ENCODE results near the gene ERCC8.
"Not testable (repeated sequence)": the region's sequence is repeated elsewhere in the genome, so short reads cannot be mapped to it uniquely, and the experiment has no call there.

Gene ERCC8, protein sequence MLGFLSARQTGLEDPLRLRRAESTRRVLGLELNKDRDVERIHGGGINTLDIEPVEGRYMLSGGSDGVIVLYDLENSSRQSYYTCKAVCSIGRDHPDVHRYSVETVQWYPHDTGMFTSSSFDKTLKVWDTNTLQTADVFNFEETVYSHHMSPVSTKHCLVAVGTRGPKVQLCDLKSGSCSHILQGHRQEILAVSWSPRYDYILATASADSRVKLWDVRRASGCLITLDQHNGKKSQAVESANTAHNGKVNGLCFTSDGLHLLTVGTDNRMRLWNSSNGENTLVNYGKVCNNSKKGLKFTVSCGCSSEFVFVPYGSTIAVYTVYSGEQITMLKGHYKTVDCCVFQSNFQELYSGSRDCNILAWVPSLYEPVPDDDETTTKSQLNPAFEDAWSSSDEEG
- total RNA-seq = 6.2 to 44.2 (median 23.9) reads per million in 17 experiments

DNA sequence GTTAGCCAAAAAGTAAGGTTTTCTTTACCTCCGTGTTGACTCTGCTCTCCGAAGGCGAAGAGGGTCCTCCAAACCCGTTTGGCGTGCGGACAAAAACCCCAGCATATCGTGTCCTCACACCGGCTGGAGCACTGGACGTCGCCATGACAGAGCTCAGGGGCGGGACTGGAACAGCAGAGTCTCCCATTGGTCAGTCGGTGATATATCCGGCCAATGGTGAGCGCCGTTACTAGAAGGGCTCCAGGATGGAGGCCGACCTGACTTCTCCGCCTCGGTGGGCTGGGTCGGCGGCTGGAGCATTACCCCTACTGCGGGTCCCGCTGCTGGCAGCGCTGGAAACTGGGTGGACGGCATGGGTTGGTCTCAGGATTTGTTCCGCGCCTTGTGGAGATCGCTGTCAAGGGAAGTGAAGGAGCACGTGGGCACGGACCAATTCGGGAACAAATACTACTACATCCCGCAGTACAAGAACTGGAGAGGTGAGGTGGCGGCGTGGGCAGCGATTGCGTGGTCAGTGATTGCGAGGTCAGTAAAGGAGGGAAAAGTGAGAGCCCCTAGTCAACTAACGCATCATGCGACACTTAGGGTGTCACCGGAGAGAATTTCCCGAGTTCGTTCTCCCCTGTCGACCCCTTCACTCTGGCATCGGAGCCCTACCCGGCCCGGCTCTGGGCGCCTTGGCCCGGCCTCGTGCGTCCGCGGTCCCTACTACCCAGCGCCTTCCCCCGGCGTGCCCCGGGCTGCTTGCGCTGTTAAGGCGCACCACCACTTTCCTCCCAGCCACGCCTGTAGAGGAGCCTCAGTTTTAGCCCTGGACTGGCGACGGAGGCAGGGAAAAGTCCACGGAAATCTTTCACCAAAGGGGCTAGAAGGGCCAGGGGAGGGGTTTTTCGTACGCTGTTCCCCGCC, at the start of gene ERCC8, which contains the start of gene NDUFAF2:
Gene ERCC8 (minus strand): TSS at position 167 of the 909 bp plus-strand sequence. CDS start 62 bp downstream, at position 105.
Gene NDUFAF2 (plus strand): TSS at position 302 of the 909 bp plus-strand sequence. CDS start 51 bp downstream, at position 353.
- DNase-seq = peak; percentile 91 to 95 (median 94)

DNA sequence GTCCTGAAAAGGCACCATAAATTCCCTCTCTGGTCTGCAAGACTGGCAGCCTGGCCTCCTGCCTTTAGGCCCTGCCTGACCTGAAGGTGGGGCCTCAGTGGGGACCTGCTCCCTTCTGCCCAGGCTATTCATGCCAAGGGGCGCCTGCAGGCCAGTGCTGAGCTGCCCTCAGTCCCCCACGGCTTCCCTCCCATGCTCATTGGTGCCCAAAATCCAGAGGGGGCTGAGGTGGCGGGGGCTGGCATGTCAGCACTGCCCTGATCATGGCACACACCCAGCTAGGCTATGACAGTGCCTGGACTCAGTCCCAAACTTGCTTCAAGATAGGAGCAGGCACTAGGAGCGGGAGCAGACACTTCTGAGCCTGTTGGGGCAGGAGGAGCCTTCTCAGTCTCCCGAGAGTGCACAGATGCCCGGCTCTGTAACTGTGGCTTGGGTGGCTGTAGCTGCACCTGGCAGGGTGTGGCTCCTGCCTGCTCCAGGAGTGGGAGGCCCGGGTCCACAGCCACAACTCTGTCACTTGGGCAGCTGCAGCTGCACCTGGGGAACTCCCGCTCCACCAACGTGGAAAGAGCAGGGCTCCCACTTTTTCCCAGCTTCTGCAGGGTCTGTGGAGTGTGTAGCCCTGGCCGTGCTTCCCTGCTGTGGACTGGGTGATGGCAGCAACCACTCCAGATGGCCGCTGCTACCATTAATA, 49.2 kb upstream of the ERCC8 start:
- DNase-seq = no peak

DNA sequence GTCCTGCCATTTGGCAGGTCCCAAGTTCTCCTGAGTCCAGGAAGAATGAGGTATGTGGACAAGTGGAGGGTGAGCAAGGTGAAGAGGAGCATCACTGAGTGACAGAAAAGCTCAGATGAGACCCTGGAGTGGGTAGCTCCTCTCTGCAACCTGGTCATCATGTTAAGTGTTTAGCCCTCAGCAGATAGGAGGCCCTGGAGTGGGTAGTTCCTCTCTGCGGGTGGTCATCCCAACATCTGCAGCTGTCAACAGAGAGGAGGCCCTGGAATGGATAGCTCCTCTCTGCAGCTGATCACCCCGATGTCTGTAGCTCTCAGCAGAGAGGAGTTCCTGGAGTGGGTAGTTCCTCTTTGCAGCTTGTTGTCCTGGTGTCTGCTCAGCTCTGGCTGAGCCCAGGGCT, 48.6 kb upstream of the ERCC8 start:
- no peak for DNase-seq

DNA sequence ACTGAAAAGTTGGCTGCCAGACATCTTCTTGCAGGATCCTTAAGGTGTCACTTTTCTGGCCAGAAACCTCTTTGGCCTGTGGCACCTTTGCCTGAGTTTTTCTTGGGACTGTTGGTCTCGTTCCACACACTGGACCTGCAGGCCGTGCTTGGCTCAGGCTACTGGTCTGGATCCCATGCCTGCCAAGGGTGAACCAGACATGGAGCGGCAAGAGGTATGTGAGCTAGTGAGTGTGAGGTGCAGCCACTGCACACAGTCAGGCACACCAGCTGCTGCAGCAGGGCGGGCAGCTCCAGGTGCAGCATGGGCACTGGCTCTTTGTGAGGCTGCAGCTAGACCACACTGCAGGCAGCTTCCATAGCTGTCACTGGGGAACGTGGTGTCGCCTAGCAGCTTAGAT, 48.0 kb upstream of the ERCC8 start:
- DNase-seq = no peak

DNA sequence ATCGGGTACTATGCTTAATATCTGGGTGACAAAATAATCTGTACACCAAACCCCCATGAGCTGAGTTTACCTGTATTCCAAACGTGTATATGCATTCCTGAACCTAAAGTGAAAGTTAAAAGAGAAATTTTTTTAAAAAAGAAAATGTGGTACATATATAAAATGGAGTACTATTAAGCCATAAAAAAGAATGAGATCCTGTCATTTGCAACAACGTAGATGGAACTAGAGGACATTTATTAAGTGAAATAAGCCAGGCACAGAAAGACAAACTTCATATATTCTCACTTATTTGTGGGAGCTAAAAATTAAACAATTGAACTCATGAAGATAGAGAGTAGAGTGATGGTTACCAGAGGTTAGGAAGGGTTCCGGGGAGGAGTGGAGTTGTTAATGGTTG, 44.9 kb upstream of the ERCC8 start:
- DNase-seq = no peak

DNA sequence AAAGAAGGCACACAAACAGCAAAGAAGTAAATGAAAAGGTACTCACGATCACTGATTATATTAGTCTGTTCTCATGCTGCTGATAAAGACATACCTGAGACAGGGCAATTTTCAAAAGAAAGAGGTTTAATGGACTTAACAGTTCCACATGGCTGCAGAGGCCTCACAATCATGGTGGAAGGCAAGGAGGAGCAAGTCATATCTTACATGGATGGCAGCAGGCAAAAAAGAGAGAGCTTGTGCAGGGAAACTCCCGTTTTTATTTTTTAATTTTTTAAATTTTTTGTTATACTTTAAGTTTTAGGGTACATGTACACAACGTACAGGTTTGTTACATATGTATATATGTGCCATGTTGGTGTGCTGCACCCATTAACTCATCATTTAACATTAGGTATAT, 37.3 kb upstream of the ERCC8 start:
- DNase-seq = not testable (repeated sequence)

DNA sequence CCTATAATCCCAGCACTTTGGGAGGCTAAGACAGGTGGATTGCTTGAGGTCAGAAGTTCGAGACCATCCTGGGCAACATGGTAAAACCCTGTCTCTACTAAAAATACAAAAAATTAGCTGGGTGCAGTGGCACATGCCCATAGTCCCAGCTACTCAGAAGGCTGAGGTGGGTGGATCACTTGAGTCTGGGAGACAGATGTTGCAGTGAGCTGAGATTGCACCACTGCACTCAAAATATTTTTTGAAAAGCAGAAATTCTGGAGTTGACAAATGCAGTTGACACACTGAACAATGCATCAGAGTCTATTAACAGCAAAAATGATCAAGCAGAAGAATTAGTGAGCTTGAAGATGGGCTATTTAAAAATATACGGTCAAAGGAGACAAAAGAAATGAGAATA, 35.6 kb upstream of the ERCC8 start:
- DNase-seq = peak in 3 of 4 experiments; percentile 9 to 37 (median 29)

DNA sequence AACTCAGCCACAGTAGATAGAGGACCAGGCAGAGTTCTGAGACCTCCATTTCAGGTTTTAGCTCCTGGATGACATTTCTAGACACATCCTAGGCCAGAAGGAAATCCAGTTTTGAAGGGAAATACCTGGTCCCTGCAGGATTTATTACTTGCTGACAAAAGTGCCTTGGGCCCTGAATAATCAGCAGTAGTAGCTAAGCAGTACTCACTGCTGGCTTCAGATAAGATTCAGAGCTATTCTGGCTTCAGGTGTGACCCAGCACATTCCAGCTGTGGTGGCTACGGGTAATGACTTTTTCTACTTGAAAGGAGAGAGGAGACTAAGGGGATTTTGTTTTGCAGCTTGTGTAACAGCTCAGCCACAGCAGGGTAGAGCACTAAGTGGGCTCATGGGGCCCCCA, 34.1 kb upstream of the ERCC8 start:
- no peak for DNase-seq

DNA sequence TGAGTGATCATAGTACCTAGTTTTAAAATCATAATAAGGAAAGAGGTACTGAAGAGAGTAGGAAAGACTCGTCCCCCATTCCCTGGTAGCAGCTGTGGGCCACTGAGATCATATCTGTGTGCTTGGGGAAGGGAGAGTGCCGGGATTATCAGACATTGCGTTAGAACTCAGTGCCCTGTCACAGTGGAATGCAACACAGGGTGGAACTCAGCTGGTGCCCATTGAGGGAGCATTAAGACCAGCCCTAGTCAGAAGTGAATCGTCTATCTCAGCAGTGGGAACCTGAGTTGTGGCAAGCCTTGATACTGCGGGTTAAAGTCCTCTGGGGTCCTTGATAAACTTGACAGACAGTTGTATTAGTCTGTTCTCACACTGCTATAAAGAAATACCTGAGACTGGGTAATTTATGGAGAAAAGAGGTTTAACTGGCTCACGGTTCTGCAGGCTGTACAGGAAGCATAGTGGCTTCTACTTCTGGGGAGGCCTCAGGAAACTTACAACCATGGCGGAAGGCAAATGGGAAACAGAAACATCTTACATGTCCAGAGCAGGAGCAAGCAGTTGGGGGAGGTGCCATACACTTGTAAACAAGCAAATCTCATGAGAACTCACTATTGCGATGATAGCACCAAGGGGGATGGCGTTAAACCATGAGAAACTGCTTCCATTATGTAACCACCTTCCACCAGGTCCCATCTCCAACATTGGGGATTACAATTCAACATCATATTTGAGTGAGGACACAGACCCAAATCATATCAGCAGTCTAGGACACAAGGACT, 33.3 kb upstream of the ERCC8 start:
- DNase-seq = no peak

DNA sequence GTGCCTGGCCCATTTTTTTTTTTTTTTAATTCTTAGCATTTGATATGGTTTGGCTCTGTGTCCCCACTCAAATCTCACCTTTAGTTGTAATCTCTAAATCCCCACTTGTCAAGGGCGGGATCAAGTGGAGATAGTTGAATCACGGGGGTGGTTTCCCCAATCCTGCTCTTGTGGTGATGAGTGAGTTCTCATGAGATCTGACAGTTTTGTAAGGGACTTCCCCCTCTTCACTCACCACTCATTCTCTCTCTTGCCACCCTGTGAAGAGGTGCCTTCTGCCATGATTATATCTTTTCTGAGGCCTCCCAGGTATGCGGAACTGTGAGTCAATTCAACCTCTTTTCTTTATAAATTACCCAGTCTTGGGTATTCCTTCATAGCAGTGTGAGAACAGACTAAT, 27.4 kb upstream of the ERCC8 start:
- DNase-seq = peak in 3 of 4 experiments; percentile 3 to 7 (median 5)

DNA sequence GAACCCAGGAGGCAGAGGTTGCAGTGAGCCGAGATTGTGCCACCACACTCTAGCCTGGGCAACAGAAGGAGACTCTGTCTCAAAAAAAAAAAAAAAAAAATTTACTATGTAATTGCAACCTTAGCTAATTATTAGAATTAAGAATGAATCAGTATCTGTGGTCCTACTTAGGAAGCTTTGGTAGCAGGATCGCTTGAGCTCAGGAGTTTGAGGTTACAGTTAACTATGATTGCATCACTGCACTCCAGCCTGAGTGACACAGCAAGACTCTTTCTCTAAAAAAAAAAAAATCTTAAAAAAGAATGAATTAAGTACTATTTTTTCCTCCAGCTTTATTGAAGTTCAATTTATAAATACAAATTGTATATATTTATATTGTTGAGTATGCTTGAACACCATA, 16.8 kb upstream of the ERCC8 start:
- peak; percentile 3 to 35 (median 26) for DNase-seq

DNA sequence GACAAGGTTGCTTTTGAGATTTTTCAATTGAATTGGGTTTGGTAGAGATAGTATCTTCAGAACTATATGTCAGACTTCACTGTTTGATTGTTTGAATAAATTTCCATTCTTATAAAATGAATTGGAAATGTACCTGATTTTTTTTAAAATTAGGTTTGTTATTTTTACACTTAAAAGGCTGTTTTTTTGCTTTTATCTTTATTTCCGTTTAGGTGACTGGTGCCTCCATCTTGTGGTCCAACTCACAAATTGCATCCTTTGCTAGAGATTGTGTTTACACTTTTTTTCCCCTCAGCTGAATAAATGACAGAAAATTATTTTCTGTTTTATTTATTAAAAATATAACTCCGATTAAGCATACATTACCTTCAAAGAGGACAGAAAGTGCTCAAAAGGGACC, 15.7 kb upstream of the ERCC8 start:
- DNase-seq = peak in 3 of 4 experiments; percentile 9 to 22 (median 15)

DNA sequence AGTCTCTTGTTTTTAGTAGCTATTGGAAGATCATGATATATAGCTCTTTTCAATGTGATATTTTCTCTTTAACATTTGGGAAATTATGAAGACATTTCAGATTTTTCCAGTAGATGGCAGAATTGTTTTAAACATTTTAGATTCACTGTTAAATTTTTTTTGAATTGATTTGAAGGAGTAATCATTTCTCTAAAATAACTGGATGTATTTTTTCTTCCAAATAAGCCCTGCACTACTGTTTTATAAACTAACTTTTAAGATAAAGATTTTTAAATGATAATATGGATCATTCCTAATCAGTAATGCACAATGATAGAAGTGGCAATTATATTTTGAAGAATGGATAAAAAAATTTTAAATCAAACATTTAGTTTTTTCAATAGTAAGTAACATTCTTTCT, 14.3 kb upstream of the ERCC8 start:
- DNase-seq = peak in 2 of 4 experiments; percentile 43 to 50

DNA sequence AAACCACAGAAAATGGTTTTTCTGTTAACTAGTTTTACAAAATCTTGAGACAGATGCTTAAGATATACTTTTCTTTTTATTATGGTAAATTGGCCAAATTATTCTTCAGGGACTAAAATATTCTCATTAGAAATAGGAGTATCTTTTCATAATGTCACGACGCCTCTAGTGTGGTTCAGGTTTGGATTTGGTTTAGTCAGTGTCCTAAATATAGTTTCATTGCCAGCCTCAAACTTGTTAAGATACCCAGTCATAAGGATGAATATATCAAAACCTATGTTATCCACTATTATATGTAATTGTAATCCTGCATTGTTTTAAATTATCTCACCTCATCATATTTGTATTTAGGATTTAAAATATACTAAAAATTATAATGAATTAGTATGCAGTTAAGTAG, 13.8 kb upstream of the ERCC8 start:
- DNase-seq = no peak

DNA sequence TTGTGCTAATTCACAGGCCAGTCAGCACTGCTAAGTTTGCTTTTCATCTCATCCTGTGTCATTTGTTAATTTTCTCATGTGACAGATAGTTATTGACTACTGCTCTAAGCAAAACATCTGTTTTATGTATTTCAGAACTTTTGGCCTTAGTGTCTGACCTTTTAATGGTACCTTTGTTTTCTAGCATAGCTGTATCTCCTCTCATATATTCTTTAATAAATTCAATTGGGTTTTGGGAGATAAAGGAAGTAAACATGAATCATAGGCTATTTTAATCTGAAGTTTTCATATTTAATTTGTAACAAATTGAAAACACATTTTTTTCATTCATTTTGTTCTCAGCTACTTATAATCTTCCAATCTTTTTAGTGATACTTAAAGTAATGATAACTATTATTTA, 13.2 kb upstream of the ERCC8 start:
- no peak for DNase-seq

DNA sequence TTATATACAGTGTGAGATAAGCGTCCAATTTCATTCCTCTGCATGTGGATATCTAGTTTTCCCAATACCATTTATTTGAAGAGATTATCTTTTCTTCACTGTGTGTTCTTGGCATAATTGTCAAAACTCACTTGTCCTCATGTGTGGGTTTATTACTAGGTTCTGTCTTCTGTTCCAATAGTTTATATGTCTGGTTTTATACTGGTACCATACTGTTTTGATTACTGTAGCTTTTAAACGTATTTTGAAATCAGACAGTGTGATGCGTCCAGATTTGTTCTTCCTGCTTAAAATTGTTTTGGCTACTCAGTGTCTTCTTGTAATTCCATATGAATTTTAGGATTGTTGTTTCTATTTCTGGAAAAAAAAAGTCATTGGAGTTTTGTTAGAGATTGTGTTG, 10.4 kb upstream of the ERCC8 start:
- no peak for DNase-seq

DNA sequence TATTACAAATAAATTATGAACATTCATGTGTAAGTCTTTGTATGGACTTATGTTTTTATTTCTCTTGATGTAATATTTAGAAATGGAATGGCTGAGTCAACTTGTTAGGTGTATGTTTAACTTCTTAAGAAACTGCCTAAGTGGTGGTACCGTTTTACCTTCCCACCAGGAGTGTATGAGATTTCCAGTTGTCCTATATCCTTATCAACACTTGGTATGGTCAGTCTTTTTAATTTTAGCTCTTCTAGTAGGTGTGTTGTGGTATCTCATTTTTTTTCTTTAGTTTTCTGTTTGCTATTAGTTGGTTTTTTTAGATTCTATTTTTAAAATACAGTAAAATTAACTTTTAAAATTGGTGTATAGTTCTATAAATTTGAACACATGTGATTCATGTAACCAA, 3.9 kb upstream of the ERCC8 start:
- no peak for DNase-seq

DNA sequence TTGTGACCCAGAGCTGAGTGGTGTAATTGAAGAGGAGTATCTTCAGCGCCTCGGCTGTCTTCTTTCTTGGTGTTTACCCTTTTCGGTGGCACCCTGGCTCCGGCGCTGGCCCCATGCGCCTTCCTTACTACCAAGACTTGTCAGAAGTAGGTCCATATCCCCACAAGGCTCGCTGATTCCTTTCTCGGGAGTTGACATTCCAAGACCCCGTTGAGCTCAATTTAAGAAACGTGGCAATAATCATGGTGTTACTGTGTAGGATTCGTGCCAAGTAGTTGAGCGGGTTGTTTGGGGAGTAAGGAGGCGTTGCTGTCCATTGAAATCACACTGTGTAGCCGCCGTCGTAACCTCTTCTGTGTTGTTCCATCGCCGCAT, 930 bp upstream of the ERCC8 start:
- DNase-seq = peak in 2 of 4 experiments; percentile 39 to 55

DNA sequence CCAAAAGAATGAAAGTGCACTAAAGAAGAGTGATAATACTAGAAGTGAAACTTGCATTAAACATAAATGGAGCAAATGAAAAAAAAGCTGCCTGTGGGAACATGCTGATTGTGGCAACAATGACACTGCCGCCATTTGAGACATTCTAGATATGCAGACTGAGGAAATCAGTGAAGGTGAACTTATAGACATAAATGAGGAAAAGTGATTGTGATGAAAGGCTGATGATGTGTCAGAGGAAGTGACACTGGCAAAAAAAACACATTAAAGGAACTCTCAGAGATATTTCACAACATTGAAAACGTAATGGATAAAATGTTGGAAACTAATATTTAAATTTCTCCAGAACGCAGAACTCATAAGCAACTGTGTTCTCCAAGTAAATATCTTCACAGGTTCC, 1.2 kb downstream of the ERCC8 start:
- peak; percentile 35 to 85 (median 62) for DNase-seq

DNA sequence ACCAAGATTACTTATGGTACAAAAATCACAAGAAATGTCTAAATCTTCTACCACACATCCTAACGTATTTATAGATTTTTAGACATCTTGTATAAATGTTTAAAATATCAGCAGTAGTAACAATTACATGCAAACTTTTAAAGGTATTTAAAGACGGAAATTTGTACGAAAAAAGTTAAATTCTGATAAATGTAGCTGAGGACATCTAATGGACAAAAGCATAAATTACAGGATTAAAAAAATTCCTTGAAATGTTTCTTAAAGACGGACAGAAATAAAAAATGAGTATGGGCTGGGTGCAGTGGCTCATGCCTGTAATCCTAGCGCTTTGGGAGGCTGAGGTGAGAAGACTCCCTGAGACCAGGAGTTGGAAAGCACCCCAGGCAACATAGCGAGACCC, 15.8 kb downstream of the ERCC8 start:
- DNase-seq = peak in 1 of 4 experiments; percentile 14

DNA sequence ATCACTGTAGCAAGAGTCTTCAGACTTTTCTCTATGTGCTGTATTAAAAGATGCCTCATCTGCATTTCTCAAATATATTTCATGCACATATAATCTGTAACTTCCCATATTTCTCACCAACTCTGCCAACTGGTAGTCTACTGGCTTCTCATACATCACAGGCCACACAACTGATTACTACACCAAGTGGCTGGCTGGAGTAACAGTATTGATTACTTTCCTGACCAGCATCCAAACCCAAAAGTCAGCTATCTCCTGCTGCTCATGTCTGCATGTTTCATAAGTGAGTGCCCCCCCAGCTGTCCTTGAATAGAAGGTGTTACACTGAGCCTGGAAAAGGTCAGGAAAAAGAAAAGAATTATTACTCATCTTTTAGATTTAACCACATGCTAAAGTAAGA, 17.4 kb downstream of the ERCC8 start:
- no peak for DNase-seq

DNA sequence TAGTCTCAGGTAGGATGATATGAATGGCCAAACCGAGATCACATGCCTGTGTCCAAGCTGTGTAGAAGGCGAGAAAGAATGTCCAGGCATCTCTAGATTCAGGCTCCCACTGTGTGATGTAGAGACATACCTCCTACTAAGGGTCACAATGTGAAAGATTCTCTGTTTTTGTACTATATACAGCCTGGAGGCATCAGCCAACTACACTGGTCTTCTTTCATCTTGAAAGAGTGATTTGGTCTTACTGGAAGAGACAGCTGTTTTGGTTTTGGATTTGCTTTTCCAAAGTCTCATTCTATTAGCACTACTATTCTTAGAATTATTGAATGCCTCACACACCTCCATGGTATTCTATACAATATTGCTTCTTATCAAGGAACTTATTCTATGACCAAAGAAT, 26.4 kb downstream of the ERCC8 start:
- DNase-seq = no peak
